Esophagus muscularis mucosa (tissue), 4 donors: ENCODE data around the gene SLCO3A1. TPM values are rescaled to one million over a fixed set of nuclear protein-coding genes. Genes with fewer than 3 reads are reported as not detected.

ENCODE experiments used
- DNase-seq: peaks from one replicate; pipeline ENCODE4 v3.0.0-alpha.2; 2017; ENCODE audit errors: extremely low spot score
- H3K27ac ChIP-seq, 4 donors: fragments of 200-600 bp; sonication (generic); replicated peaks in 1 of 4; 1 replicate in 3 of 4; 2 replicates in 1 of 4; pipeline ENCODE4 v1.5.1; 2016 to 2019; ENCODE audit warnings: mild to moderate bottlenecking in 1 of 4
- H3K27me3 ChIP-seq, 4 donors: fragments of 200-600 bp; sonication (generic); one replicate each; pipeline versions ENCODE4 v1.5.1 to v1.6.0; 2016 to 2019
- H3K36me3 ChIP-seq, 4 donors: fragments of 200-600 bp; sonication (generic); one replicate each; pipeline ENCODE4 v1.5.1; 2016 to 2019
- H3K4me1 ChIP-seq, 4 donors: fragments of 200-600 bp; sonication (generic); one replicate each; pipeline ENCODE4 v1.5.1; 2016 to 2019
- H3K4me3 ChIP-seq, 4 donors: fragments of 200-600 bp; sonication (generic); 1 replicate in 2 of 4; 2 replicates in 2 of 4; pipeline ENCODE4 v1.5.1; 2016 to 2019; ENCODE audit warnings: mild to moderate bottlenecking in 4 of 4, moderate library complexity in 1 of 4
- H3K9me3 ChIP-seq, 4 donors: fragments of 200-600 bp; sonication (generic); 1 replicate in 3 of 4; 2 replicates in 1 of 4; pipeline ENCODE4 v1.5.1; 2016 to 2019
- CTCF ChIP-seq, 3 experiments: fragments of 200-600 bp in 2 of 3; fragments of 450-650 bp in 1 of 3; sonication (generic) in 2 of 3; IDR thresholded peaks; one replicate each; pipeline ENCODE4 v1.5.1; 2017 to 2019; ENCODE audit warnings: antibody characterized with exemption in 3 of 3, mild to moderate bottlenecking in 2 of 3, moderate library complexity in 1 of 3
- EP300 ChIP-seq: sonication (generic); formaldehyde crosslinking; IDR thresholded peaks from one replicate; pipeline ENCODE4 v1.6.1; 2017; ENCODE audit warnings: antibody characterized with exemption
- POLR2A ChIP-seq: fragments of 450-650 bp; IDR thresholded peaks from one replicate; pipeline ENCODE4 v1.6.1; 2017; ENCODE audit warnings: antibody characterized with exemption, moderate library complexity, mild to moderate bottlenecking, low read depth
- POLR2AphosphoS5 ChIP-seq, 2 donors: sonication (generic); formaldehyde crosslinking; IDR thresholded peaks; one replicate each; pipeline ENCODE4 v1.6.1; 2017; ENCODE audit warnings: antibody characterized with exemption in 2 of 2
- WGBS: methylation state at CpG from one replicate; pipeline ENCODE4 v1.1.5; 2018; 5-methylcytosine and 5-hydroxymethylcytosine counted together
- intact Hi-C: fragments of 100-400 bp; cut with DNase I; formaldehyde crosslinking; loops from one replicate; pipeline ENCODE4 v1.15.1; 2023
- total RNA-seq, 4 donors: library from RNA; depleted of rRNA; stranded (reverse); fragments of >200 nt; gene quantifications; one replicate each; pipeline versions ENCODE4 v1.1.0 to v1.2.1, GENCODE V29; 2016

Gene SLCO3A1
- total RNA-seq, 4 donors from 2014 or later = 5.6 to 17.5 (median 12.3) TPM

- H3K4me1 ChIP-seq = peaks cover 0 to 8% (median 5%) of the 10 kb centered on the region in 4 donors
- no peaks in the 10 kb centered on the region for H3K9me3 ChIP-seq
- intact Hi-C loops = no loop called here
- H3K4me3 ChIP-seq = no peak overlapping the region
- no peaks in the 10 kb centered on the region for H3K27me3 ChIP-seq
- no peaks in the 10 kb centered on the region for H3K36me3 ChIP-seq
- no peak overlapping the region for H3K27ac ChIP-seq
- DNase-seq = no peak
- WGBS = 96% methylated on average over 11 of the region's 11 CpGs
- TF ChIP-seq POLR2A = no peak
- TF ChIP-seq POLR2AphosphoS5 (IDR thresholded peaks at IDR 0.05) = no peak
- no peak for TF ChIP-seq EP300
- no peak for TF ChIP-seq CTCF (IDR thresholded peaks at IDR 0.05)
These were observed 134.6 kb downstream of the SLCO3A1 start for GRCh38 chr15:91988071-91988470.

GRCh38 chr15:91988655-91989054 lies 135.1 kb downstream of the SLCO3A1 start:
- Histone ChIP-seq H3K36me3 (no peaks in the 10 kb centered on the region), H3K4me1 (peaks cover 0 to 8% (median 5%) of the 10 kb centered on the region in 4 donors), H3K4me3 (no peak overlapping the region), H3K27me3 (no peaks in the 10 kb centered on the region), H3K27ac (no peak overlapping the region), H3K9me3 (no peaks in the 10 kb centered on the region)
- WGBS = 100% methylated on average over 3 of the region's 3 CpGs
- intact Hi-C loops = no loop called here
- no peak for DNase-seq
- TF ChIP-seq POLR2AphosphoS5 (IDR thresholded peaks at IDR 0.05) (no peak), EP300 (no peak), POLR2A (no peak), CTCF (IDR thresholded peaks at IDR 0.05) (no peak)

DNA sequence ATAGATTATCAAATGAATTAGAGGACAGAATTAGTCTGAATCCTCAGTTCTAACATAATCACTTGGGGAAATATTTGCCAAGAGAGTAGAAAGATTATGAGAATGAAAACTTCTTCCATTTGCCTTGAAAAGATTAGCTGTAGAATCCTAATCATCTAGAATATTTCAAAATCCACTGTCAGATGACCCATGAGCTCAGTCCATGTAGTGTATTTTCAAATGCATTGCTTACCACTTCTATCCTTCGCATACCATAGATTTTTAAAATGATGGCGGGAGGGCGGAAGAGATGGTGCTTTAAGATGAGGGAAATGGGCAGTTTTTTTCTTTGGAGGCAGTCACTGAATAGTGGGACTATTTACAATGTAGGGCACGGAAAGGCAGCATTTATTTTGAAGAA lies 136.3 kb downstream of the SLCO3A1 start:
- H3K27me3 ChIP-seq = no peaks in the 10 kb centered on the region
- peaks cover 0 to 8% (median 5%) of the 10 kb centered on the region in 4 donors for H3K4me1 ChIP-seq
- WGBS = 89% methylated on average over 4 of the region's 4 CpGs
- TF ChIP-seq EP300 (no peak), POLR2A (no peak), CTCF (IDR thresholded peaks at IDR 0.05) (no peak), POLR2AphosphoS5 (IDR thresholded peaks at IDR 0.05) (no peak)
- H3K27ac ChIP-seq = no peak overlapping the region
- intact Hi-C loops = no loop called here
- DNase-seq = no peak
- H3K9me3 ChIP-seq = no peaks in the 10 kb centered on the region
- H3K4me3 ChIP-seq = no peak overlapping the region
- no peaks in the 10 kb centered on the region for H3K36me3 ChIP-seq

- no peak for TF ChIP-seq EP300
- TF ChIP-seq POLR2A = no peak
- no peak for TF ChIP-seq CTCF (IDR thresholded peaks at IDR 0.05)
- TF ChIP-seq POLR2AphosphoS5 (IDR thresholded peaks at IDR 0.05) = no peak
- H3K27ac ChIP-seq = no peak overlapping the region
- no peaks in the 10 kb centered on the region for H3K27me3 ChIP-seq
- intact Hi-C loops = no loop called here
- no peak overlapping the region for H3K4me3 ChIP-seq
- H3K36me3 ChIP-seq = no peaks in the 10 kb centered on the region
- no peak for DNase-seq
- WGBS = 73% methylated on average over 3 of the region's 3 CpGs
- no peaks in the 10 kb centered on the region for H3K9me3 ChIP-seq
- H3K4me1 ChIP-seq = peaks cover 0 to 8% (median 5%) of the 10 kb centered on the region in 4 donors
These were observed 139.4 kb downstream of the SLCO3A1 start for GRCh38 chr15:91992945-91993344.

DNA sequence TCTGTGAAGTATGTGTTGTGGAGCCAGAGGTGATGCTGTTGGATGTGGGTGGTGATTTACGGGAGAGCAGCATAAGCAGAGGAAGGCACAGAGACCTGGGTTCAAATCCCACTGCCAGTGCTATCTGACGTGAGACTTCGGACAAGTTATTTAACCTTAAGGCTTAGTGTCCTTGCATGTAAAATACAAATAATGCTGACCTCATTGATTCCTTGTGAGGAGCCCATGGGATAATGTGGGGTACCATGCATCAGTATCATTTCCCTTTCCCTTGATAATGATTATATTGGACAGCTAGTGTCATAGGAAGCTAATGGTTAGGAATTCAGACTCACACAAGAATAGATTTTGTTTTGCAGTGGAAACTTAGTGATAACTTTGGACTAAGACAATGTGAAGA lies 141.6 kb downstream of the SLCO3A1 start:
- H3K27me3 ChIP-seq = no peaks in the 10 kb centered on the region
- H3K27ac ChIP-seq = no peak overlapping the region
- intact Hi-C loops = no loop called here
- 100% methylated on average over 3 of the region's 3 CpGs for WGBS
- H3K4me1 ChIP-seq = peaks cover 0 to 8% (median 5%) of the 10 kb centered on the region in 4 donors
- H3K36me3 ChIP-seq = no peaks in the 10 kb centered on the region
- no peak for TF ChIP-seq POLR2A
- no peak for TF ChIP-seq POLR2AphosphoS5 (IDR thresholded peaks at IDR 0.05)
- no peak for TF ChIP-seq CTCF (IDR thresholded peaks at IDR 0.05)
- TF ChIP-seq EP300 = no peak
- H3K9me3 ChIP-seq = no peaks in the 10 kb centered on the region
- H3K4me3 ChIP-seq = no peak overlapping the region
- no peak for DNase-seq
